ENCODE results near the gene RPH3AL.

- TF ChIP-seq CTCF (IDR thresholded peaks at IDR 0.05): no peak
- TF ChIP-seq POLR2AphosphoS5 (IDR thresholded peaks at IDR 0.05): no peak
- TF ChIP-seq POLR2A (IDR thresholded peaks at IDR 0.05): no peak
Observed at GRCh38 chr17:279776-280175, 72.8 kb downstream of the RPH3AL start.

All from prostate gland (tissue), 2 donors.